GM18909 (cell line): ENCODE measurements around the gene TNFRSF4.
"Not testable (repeated sequence)": the region's sequence is repeated elsewhere in the genome, so short reads cannot be mapped to it uniquely, and the experiment has no call there.

Source experiments
- ATAC-seq: cut with Tn5 transposase; IDR thresholded peaks from one replicate; pipeline ENCODE4 v1.9.1; 2021; ENCODE audit warnings: mild to moderate bottlenecking; ENCODE audit not compliant: unreplicated experiment, poor library complexity

Gene TNFRSF4

DNA sequence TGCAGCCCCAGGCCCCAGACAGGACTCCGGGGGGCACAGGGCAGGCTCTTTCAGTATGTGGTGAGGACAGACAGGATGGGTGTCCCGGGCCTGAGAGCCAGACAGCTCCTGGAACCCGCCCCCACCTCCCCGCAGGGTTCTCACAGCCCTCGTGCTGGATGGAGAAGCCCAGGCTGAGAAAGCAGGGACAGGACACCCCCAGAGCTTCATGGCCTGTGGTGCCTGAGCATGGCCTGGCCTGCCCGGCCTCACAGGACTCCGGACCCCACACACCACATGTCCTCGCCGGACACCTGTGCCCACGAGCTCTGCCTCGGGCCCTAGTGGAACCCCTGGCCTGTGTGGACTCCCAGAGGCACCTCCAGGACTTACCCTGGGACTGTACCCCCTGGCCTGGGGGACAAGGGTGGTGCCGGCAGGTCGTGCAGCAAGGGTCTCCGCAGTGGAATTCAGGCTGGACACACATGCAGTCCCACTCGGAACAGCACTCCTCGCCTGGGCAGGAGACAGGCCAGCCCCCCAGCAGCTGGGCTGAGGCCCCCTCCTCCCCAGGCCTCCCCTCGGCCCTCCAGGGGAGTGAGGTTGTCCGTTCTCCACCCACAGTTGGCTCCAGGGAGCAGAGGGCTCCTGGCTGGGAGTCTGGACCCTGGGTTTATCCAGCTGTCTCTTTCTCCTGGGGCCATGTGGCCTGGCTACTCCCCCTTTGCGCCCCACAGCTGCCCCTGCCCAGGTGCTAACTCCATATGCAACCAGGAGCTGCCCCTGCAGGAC is 8.8 kb downstream of the TNFRSF4 start:
- ATAC-seq = no peak

GRCh38 chr1:1204425-1204920 is 9.5 kb downstream of the TNFRSF4 start:
- ATAC-seq = no peak

- ATAC-seq = no peak
These were observed 10.2 kb downstream of the TNFRSF4 start for GRCh38 chr1:1203561-1204424.

GRCh38 chr1:1202831-1203560 is 11.0 kb downstream of the TNFRSF4 start:
- ATAC-seq = no peak

GRCh38 chr1:1200876-1201810 is 12.8 kb downstream of the TNFRSF4 start:
- ATAC-seq = no peak

DNA sequence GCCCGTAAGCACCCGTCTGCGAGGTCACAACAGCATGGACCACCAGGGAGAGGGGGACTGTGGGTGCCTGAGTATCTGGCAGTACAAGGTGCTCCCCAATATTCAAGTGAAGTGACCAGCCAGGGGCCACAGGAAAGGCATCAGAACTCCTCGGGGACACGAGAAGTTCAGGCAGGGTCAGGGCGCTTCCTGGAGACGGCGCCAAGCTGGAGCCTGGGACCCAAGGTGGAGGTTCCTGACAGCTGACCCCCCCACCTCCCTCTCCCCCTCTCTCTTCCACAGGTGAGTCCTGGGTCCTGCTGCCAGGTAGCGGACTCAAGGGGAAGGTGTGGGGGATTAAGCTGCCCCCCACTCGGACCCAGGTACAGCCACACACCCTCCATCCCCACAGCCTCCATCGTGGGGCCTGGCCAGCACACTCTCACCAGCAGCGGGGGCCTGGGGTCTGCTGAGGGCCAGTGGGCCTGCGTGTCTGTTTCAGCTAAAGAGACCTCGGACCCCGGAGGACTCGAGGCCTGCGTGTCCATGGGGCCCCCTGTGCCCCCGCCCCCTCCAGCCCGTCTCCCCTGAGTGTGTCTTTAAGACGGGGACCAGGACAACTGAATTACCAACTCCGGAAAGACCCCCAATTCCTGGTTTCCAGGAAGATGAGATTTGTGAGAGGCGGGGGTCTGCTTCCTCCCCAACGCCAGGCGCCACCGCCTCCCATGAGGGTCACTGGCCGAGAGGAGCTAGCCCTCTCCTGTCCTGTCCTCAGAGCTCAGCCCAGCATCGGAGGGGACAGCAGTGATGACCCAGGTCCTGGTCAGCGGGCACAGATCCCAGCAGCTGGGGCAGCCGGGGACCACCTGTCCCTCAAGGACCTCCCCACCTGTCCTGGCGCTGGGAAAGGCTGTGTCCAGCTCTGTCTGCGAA is 13.7 kb downstream of the TNFRSF4 start:
- no peak for ATAC-seq

- ATAC-seq = no peak
These were observed 14.6 kb downstream of the TNFRSF4 start for GRCh38 chr1:1199141-1199960.

DNA sequence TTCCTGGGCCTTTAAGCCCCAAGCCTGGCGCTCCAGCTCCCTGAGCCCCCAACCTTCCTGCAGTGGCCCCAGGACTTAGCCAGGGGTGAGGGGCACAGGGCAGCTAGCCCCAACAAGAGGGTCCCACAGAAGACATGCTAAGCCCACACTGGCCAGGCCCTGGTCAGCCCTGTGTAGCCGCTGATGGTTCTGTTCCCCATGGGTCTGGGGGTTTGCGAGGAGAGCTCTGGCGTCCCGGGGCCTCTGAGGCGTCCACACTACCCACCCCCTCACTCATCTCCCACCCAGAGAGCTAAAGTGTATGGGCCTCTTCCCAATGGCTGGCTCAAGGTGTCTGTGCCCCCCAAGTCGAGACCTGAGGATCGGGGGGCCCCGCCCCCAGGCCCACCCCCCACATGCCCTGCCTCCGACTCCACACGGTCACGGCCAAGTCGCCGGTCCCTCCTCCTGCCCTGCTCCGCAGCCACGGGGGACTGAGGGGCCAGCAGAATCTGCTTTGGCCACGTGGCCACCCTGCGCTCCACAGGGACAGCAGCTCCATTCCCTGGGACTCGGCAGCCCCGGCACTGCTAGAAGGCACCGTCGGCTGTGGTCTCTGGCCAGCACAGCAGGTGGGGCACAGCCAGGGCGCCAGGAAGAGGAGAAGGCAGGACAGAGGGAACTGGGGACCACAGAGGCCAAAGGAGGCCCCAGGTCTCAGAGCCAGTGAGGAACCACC is 15.4 kb downstream of the TNFRSF4 start:
- ATAC-seq = no peak

GRCh38 chr1:1197551-1198422 is 16.2 kb downstream of the TNFRSF4 start:
- ATAC-seq = no peak

DNA sequence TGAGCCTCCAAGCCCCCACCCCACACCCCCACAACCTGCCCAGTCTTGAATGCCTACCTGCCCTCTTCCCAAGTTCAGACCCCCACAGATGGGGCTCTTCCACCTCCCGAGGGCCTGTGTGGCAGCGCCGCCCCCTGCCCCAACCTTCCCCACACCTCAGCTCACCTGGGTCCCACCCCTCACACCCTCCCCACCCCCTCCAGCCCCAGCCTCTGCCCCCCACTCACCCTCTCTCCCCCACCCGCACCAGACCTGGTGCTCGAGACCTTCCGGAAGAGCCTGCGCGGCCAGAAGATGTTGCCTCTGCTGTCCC is 16.8 kb downstream of the TNFRSF4 start:
- ATAC-seq = no peak

GRCh38 chr1:1196431-1197187 is 17.3 kb downstream of the TNFRSF4 start:
- ATAC-seq = no peak

DNA sequence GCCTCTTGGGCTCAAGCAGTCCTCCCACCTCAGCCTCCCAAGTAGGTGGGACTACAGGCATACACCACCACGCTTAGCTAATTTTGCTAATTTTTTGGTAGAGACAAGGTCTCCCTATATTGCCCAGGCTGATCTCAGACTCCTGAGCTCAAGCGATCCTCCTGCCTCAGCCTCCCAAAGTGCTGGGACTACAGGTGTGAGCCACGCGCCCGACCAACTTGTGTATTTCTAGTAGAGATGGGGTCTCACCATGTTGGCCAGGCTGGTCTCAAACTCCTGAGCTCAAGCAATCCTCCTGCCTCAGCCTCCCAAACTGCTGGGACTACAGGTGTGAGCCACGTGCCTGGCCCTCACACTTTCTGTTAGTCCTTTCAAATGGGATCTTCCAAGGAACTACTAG is 18.2 kb downstream of the TNFRSF4 start:
- ATAC-seq = not testable (repeated sequence)

GRCh38 chr1:1194723-1195122 is 19.2 kb downstream of the TNFRSF4 start:
- no peak for ATAC-seq

DNA sequence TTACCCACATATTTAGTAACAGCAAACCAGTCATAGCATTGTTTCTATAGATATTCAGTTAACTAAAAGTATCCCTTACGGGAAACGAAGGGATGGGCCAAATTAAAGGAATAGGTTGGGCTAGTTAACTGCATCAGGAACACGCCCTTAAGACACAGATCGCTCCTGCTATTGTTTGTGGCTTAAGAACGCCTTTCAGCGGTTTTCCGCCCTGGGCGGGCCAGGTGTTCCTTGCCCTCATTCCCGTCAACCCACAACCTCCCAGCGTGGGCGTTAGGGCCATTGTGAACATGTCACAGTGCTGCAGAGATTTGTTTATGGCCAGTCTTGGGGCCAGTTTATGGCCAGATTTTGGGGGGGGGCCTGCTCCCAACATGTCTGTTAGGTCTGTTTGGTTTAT is 22.2 kb downstream of the TNFRSF4 start:
- no peak for ATAC-seq

DNA sequence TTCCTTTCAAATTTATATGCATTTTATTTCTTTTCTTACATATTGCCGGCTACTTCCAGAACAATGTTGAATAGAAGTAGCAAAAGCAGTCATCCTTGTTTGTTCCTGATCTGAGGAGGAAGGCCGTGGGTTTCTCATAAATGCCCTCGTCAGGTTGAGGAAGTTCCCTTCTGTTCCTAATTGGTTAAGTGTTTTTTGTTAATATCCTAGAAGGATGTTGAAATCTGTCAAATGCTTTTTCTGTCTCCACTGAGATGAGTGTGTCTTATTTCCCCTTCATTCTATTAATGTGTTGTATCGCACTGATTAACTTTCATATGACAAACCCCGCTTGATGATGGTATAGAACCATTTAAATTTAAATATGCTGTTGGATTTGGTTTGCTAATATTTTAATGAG is 24.8 kb downstream of the TNFRSF4 start:
- ATAC-seq = no peak

- ATAC-seq = no peak
These were observed 26.0 kb downstream of the TNFRSF4 start for GRCh38 chr1:1187938-1188337.
